Trophoblast cell (in vitro differentiated cells and primary cell): ENCODE results near the gene WWTR1.

ENCODE experiments used
- DNase-seq, 2 donors: peaks; one replicate each; pipeline ENCODE4 v3.0.0-alpha.2; 2016
- H2AFZ ChIP-seq: 2 replicates; pipeline ENCODE4 v1.6.1; 2013; ENCODE audit warnings: low read length, moderate library complexity, mild to moderate bottlenecking; ENCODE audit not compliant: insufficient read depth, poor library complexity
- H2AK5ac ChIP-seq: 2 replicates; pipeline ENCODE4 v1.6.1; 2013; ENCODE audit warnings: mild to moderate bottlenecking, low read length
- H2BK120ac ChIP-seq: 2 replicates; pipeline ENCODE4 v1.6.1; 2013; ENCODE audit warnings: low read length, mild to moderate bottlenecking, moderate library complexity; ENCODE audit not compliant: insufficient read depth, poor library complexity
- H2BK12ac ChIP-seq: 2 replicates; pipeline ENCODE4 v1.6.1; 2013; ENCODE audit warnings: mild to moderate bottlenecking, low read length, moderate library complexity
- H2BK5ac ChIP-seq: 2 replicates; pipeline ENCODE4 v1.6.1; 2013; ENCODE audit warnings: low read length, low read depth, moderate library complexity, mild to moderate bottlenecking; ENCODE audit not compliant: poor library complexity
- H3K14ac ChIP-seq: 2 replicates; pipeline ENCODE4 v1.6.1; 2013; ENCODE audit warnings: mild to moderate bottlenecking, low read length
- H3K18ac ChIP-seq: 2 replicates; pipeline ENCODE4 v1.6.1; 2013; ENCODE audit warnings: mild to moderate bottlenecking, low read length
- H3K23ac ChIP-seq: 2 replicates; pipeline ENCODE4 v1.6.1; 2013; ENCODE audit warnings: low read length
- H3K27ac ChIP-seq: 2 replicates; pipeline ENCODE4 v1.5.1; 2013; ENCODE audit warnings: low read depth, mild to moderate bottlenecking, inconsistent platforms, low read length, moderate library complexity
- H3K27me3 ChIP-seq: 2 replicates; pipeline ENCODE4 v1.6.1; 2013; ENCODE audit warnings: inconsistent platforms, mild to moderate bottlenecking, low read length, moderate library complexity; ENCODE audit not compliant: insufficient read depth
- H3K36me3 ChIP-seq, 2 experiments: 1 replicate in 1 of 2; 2 replicates in 1 of 2; pipeline ENCODE4 v1.6.1; 2013; ENCODE audit warnings: low read length in 2 of 2, mild to moderate bottlenecking in 2 of 2, moderate library complexity in 1 of 2; ENCODE audit not compliant: insufficient read depth in 2 of 2, control insufficient read depth in 1 of 2
- H3K4ac ChIP-seq: 2 replicates; pipeline ENCODE4 v1.6.1; 2013; ENCODE audit warnings: low read depth, mild to moderate bottlenecking, low read length, moderate library complexity
- H3K4me1 ChIP-seq, 2 experiments: 1 replicate in 1 of 2; 2 replicates in 1 of 2; pipeline ENCODE4 v1.6.1; 2013; ENCODE audit warnings: low read length in 2 of 2, mild to moderate bottlenecking in 2 of 2, moderate library complexity in 1 of 2; ENCODE audit not compliant: insufficient read depth in 2 of 2, control insufficient read depth in 1 of 2
- H3K4me2 ChIP-seq: 2 replicates; pipeline ENCODE4 v1.6.1; 2013; ENCODE audit warnings: inconsistent platforms, mild to moderate bottlenecking, low read length, moderate library complexity
- H3K4me3 ChIP-seq: 2 replicates; pipeline ENCODE4 v1.5.1; 2013; ENCODE audit warnings: mild to moderate bottlenecking, low read depth, low read length, inconsistent platforms
- H3K79me1 ChIP-seq: one replicate; pipeline ENCODE4 v1.6.1; 2013; ENCODE audit warnings: low read length
- H3K79me2 ChIP-seq: 2 replicates; pipeline ENCODE4 v1.6.1; 2013; ENCODE audit warnings: low read length, mild to moderate bottlenecking; ENCODE audit not compliant: control insufficient read depth, insufficient read depth, poor library complexity
- H3K9ac ChIP-seq: 2 replicates; pipeline ENCODE4 v1.6.1; 2013; ENCODE audit warnings: mild to moderate bottlenecking, low read length
- H3K9me3 ChIP-seq: 2 replicates; pipeline ENCODE4 v1.6.1; 2013; ENCODE audit warnings: low read depth, mild to moderate bottlenecking, control low read depth, inconsistent platforms, low read length; ENCODE audit not compliant: insufficient read depth
- H4K12ac ChIP-seq: 2 replicates; pipeline ENCODE4 v1.6.1; 2013; ENCODE audit warnings: low read depth, mild to moderate bottlenecking, low read length, moderate library complexity
- H4K8ac ChIP-seq: 2 replicates; pipeline ENCODE4 v1.6.1; 2013; ENCODE audit warnings: low read depth, mild to moderate bottlenecking, low read length, moderate library complexity
- H4K91ac ChIP-seq: one replicate; pipeline ENCODE4 v1.6.1; 2013; ENCODE audit warnings: low read depth, mild to moderate bottlenecking, low read length, moderate library complexity
- WGBS: extraction: QIAGEN DNeasy Blood & Tissue Kit; methylation state at CpG from one replicate; pipeline ENCODE4 v1.1.7; 2013; ENCODE audit warnings: missing lambda C conversion rate; ENCODE audit not compliant: insufficient read length, insufficient coverage; ENCODE audit errors: extremely low coverage; 5-methylcytosine and 5-hydroxymethylcytosine counted together

The WWTR1 gene

DNA sequence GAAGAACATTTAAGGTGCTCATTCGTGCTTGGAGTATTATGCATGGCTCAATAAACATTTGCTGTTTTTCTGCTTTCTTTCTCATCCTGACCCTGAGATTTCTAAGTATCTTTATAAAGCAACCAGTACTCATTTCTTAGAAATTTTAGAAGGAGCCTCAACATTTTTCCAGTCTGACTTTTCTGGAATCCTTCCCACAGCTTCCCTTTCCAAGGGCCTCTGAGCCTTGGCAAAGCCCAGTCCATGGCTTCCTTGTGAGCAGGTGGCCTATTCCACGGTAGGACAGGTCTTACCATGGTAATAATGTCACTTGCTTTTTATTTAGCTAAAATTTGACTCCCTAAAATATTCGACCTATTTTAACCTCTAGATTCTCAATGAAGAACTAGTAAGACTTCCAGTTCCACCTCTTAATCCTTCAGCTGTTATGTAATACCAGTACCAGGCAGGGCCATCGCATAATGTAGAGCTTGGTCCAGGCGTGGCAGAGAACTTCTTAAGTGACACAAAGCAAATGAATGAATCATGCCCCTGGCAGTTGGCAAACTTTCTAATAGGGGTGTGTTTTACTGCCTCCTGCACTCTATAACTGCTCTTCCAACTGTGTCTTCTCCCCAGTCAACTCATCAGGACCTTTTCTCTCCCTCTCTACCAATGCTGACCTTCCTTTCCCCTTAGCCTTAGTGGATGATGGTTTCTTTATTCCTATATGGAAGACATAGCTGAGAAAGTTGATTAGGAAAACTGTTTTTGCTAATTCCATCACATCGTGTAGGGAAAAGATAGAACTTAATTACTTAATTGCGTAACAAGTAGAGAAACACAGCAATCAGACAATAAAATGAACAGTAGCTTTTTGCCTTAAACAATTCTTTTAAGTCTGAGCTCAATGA, 184.2 kb downstream of the WWTR1 start:
- WGBS: no CpG with 5 or more reads among the region's 7 CpGs
- H3K79me1 ChIP-seq: no peaks in the 10 kb centered on the region

DNA sequence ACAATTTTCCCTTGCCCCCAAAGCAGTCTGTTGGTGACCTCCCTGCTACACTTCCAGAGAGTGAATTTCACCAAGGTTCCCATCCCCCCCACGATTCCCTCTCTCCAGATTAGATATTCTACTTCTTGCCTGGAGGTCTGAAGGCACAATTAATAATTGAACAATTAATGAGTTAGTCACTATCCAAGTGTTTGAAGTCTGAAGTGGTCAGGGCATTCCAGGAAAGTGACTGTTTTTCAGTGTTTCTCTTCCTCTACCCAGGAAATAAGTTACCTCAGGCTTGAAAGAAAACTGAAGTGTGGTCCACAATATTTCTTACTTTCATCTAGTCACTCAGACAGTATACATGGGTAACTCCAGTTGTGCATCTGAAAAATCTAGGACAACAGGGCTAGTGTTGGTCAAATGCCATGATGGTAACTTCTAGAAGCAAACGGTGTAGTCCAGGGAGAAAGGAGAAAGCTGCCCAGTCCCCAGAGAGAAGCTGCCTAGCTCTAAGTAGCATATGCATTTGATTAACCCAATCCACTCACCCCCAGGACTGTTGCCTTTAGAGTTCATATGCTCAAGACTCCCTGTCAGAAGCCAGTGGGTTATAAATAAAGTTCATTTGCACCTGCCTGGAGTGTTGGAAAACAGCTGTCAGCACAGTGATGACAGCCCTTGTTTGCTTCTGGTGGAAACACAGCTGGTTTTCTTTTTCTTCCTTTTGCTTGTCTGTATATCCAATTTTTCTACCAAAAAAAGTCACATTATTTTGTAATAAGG, 185.6 kb downstream of the WWTR1 start:
- Histone ChIP-seq H2BK5ac (no peak overlapping the region), H3K23ac (no peak overlapping the region), H3K27ac (no peak overlapping the region), H4K8ac (no peak overlapping the region), H3K36me3 (no peaks in the 10 kb centered on the region), H3K4me3 (no peak overlapping the region), H3K27me3 (no peaks in the 10 kb centered on the region), H3K79me2 (no peaks in the 10 kb centered on the region), H3K9ac (no peak overlapping the region), H3K79me1 (no peaks in the 10 kb centered on the region), H3K9me3 (no peaks in the 10 kb centered on the region), H4K12ac (no peak overlapping the region), H3K18ac (no peak overlapping the region), H3K4me1 (no peaks in the 10 kb centered on the region), H2AK5ac (no peak overlapping the region), H3K4me2 (no peak overlapping the region), H3K14ac (no peak overlapping the region), H4K91ac (no peak overlapping the region), H2AFZ (no peak overlapping the region), H3K4ac (no peak overlapping the region), H2BK120ac (no peak overlapping the region), H2BK12ac (no peak overlapping the region)
- DNase-seq: no peak
- no CpG with 5 or more reads among the region's 2 CpGs for WGBS

More for the DNA sequence above, 184.2 kb downstream of the WWTR1 start:
- Histone ChIP-seq H3K36me3 (no peaks in the 10 kb centered on the region), H3K4me3 (no peak overlapping the region), H3K79me2 (no peaks in the 10 kb centered on the region), H3K18ac (no peak overlapping the region), H3K9me3 (no peaks in the 10 kb centered on the region), H2BK12ac (no peak overlapping the region), H3K14ac (no peak overlapping the region), H3K4ac (no peak overlapping the region), H4K8ac (no peak overlapping the region), H3K27me3 (no peaks in the 10 kb centered on the region), H3K4me1 (no peaks in the 10 kb centered on the region), H3K23ac (no peak overlapping the region), H2AFZ (no peak overlapping the region), H2AK5ac (no peak overlapping the region), H3K4me2 (no peak overlapping the region), H2BK120ac (no peak overlapping the region), H2BK5ac (no peak overlapping the region), H4K91ac (no peak overlapping the region), H3K9ac (no peak overlapping the region), H4K12ac (no peak overlapping the region), H3K27ac (no peak overlapping the region)
- no peak for DNase-seq

DNA sequence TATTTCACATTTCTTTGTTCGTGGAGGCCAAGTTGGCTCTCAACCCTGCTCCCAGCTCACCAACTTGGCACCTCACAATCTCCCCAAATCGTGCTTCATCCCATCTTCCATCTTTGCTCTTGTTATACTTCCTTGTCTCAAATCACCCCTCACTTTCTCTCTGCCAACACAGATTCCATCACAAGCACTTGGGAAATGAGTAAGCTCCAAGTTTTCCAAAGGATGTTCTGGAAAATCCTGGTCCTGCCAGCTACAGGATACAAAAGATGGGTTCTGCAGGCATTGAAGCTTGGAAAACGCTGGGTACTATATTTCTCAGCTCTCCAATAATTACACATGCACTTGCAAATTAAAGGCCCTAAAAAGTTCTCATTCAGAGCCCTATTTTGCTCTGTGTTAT, 187.4 kb downstream of the WWTR1 start:
- Histone ChIP-seq H4K8ac (no peak overlapping the region), H3K4ac (no peak overlapping the region), H3K14ac (no peak overlapping the region), H3K9me3 (no peaks in the 10 kb centered on the region), H4K91ac (no peak overlapping the region), H3K36me3 (no peaks in the 10 kb centered on the region), H3K23ac (no peak overlapping the region), H2BK120ac (no peak overlapping the region), H3K4me3 (no peak overlapping the region), H3K27ac (no peak overlapping the region), H3K4me2 (no peak overlapping the region), H3K79me1 (no peaks in the 10 kb centered on the region), H2BK5ac (no peak overlapping the region), H3K18ac (no peak overlapping the region), H2AFZ (no peak overlapping the region), H2BK12ac (no peak overlapping the region), H3K4me1 (peaks cover 3% of the 10 kb centered on the region in 2 experiments), H3K9ac (no peak overlapping the region), H2AK5ac (no peak overlapping the region), H3K27me3 (no peaks in the 10 kb centered on the region), H4K12ac (no peak overlapping the region), H3K79me2 (no peaks in the 10 kb centered on the region)
- DNase-seq: no peak
- WGBS: no CpG with 5 or more reads among the region's 3 CpGs

- H3K23ac ChIP-seq: no peak overlapping the region
- no peak overlapping the region for H3K18ac ChIP-seq
- no peak overlapping the region for H3K4me2 ChIP-seq
- H3K27me3 ChIP-seq: no peaks in the 10 kb centered on the region
- no peak overlapping the region for H2AK5ac ChIP-seq
- H3K79me2 ChIP-seq: no peaks in the 10 kb centered on the region
- no CpG with 5 or more reads among the region's 2 CpGs for WGBS
- no peak overlapping the region for H3K4me3 ChIP-seq
- H3K79me1 ChIP-seq: no peaks in the 10 kb centered on the region
- no peak overlapping the region for H3K4ac ChIP-seq
- no peak for DNase-seq
- no peak overlapping the region for H4K8ac ChIP-seq
- no peak overlapping the region for H4K12ac ChIP-seq
- H3K36me3 ChIP-seq: no peaks in the 10 kb centered on the region
- H3K4me1 ChIP-seq: peaks cover 3% of the 10 kb centered on the region in 2 experiments
- H3K27ac ChIP-seq: no peak overlapping the region
- H2AFZ ChIP-seq: no peak overlapping the region
- no peak overlapping the region for H3K14ac ChIP-seq
- no peak overlapping the region for H2BK12ac ChIP-seq
- H2BK120ac ChIP-seq: no peak overlapping the region
- no peak overlapping the region for H3K9ac ChIP-seq
- no peak overlapping the region for H4K91ac ChIP-seq
- H2BK5ac ChIP-seq: no peak overlapping the region
- peaks cover 6% of the 10 kb centered on the region for H3K9me3 ChIP-seq
These were observed 189.2 kb downstream of the WWTR1 start for GRCh38 chr3:149468504-149469212.
